SK-MEL-5 (cell line): ENCODE data around the gene VAMP7. TPM values are rescaled to one million over a fixed set of nuclear protein-coding genes. Genes with fewer than 3 reads are reported as not detected.
A peak's percentile ranks its signal among the peaks of the same experiment; 100 is the strongest.
"Not testable (repeated sequence)": the region's sequence is repeated elsewhere in the genome, so short reads cannot be mapped to it uniquely, and the experiment has no call there.

Experiments used
- DNase-seq: peaks from one replicate; pipeline ENCODE4 v3.0.0-alpha.2; 2016; ENCODE audit warnings: low read depth, low spot score
- in situ Hi-C: cut with HindIII; loops from 2 replicates; pipeline ENCODE4 v1.10.0; 2016; ENCODE audit warnings: low sequenced_read_pairs, high pct_unique_total_duplicates, low pct_unique_long_range_greater_than_20kb
- polyA plus RNA-seq, 2 experiments: library from polyadenylated mRNA; depleted of rRNA; stranded (reverse); fragments of >200 nt; gene quantifications; 2 replicates each; pipeline ENCODE4 v1.2.3, GENCODE V29; 2015
- total RNA-seq: library from RNA; depleted of rRNA; stranded (reverse); fragments of >200 nt; shearing (Covaris generic); gene quantifications from 2 replicates; pipeline ENCODE4 v1.2.3, GENCODE V29; 2014; rRNA removed

The VAMP7 gene
- 40.3 and 41.8 TPM in 2 replicates for total RNA-seq
- 36.8 and 44.5 TPM in 2 replicates for polyA plus RNA-seq (2015; cell fraction: cytosol; rRNA removed)
- polyA plus RNA-seq (2015; cell fraction: nucleus; rRNA removed) = 18.7 and 22.6 TPM in 2 replicates

- peak; percentile 89 for DNase-seq
- in situ Hi-C loops = no loop called here
Observed at GRCh38 chrX:155881158-155881993, at the start of gene VAMP7. Gene VAMP7, plus strand, starts transcription at chrX:155881345. Its CDS starts 8,122 bp downstream, at chrX:155889467.

GRCh38 chrX:155841232-155841631 lies 39.9 kb upstream of the VAMP7 start:
- DNase-seq = no peak
- in situ Hi-C loops = no loop called here

DNA sequence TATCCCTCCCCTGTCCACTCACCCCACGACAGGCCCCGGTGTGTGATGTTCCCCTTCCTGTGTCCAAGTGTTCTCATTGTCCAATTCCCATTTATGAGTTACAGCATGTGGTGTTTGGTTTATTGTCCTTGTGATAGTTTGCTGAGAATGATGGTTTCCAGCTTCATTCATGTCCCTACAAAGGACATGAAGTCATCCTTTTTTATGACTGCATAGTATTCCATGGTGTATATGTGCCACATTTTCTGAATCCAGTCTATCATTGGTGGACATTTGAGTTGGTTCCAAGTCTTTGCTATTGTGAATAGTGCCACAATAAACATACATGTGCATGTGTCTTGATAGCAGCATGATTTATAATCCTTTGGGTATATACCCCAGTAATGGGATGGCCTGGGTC lies 29.4 kb upstream of the VAMP7 start:
- in situ Hi-C loops, DNase-seq: not testable (repeated sequence)

- peak; percentile 20 for DNase-seq
- in situ Hi-C loops = no loop called here
Observed at GRCh38 chrX:155857561-155857960, 23.6 kb upstream of the VAMP7 start.

GRCh38 chrX:155864655-155865054 lies 16.5 kb upstream of the VAMP7 start:
- in situ Hi-C loops = no loop called here
- DNase-seq = peak; percentile 37

GRCh38 chrX:155865193-155865592 lies 16.0 kb upstream of the VAMP7 start:
- in situ Hi-C loops = no loop called here
- DNase-seq = no peak

DNA sequence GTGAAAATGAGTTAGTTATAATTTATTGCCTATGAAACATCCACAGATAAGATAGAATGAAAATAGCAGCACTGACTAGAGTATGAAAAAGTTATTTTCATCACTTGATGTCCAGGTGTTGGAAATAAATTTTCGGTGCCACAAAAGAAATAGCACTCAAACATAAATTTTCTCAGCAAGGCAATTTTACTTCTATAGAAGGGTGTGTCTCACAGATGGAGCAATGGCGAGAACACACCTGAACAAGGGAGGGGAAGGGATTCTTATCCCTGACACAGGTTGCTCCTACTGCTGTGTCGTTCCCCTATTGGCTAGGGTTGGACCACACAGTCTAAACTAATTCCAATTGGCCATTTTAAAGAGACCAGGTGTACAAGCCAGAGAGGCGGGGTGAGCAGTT lies 13.3 kb upstream of the VAMP7 start:
- no peak for DNase-seq
- in situ Hi-C loops = no loop called here

GRCh38 chrX:155870958-155871357 lies 10.2 kb upstream of the VAMP7 start:
- in situ Hi-C loops = no loop called here
- no peak for DNase-seq

DNA sequence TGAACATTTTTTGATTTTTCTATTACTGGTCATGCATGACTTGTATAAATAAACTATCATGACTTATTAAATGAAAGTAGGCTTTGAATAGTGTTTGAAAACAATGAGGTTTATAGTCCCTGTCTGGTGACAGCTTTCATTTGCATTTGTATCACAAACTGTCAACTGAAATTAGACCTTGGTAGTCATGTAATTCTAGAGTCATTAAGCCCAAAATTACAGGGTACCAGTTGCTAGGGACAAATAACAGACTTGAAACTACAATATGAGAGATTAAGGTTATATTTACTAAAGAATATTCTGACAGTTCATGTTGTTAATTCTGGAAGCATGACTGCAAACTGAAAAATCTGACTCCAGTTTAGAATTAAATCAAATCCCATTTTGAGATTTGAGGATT lies 9.2 kb upstream of the VAMP7 start:
- no peak for DNase-seq
- in situ Hi-C loops = no loop called here

DNA sequence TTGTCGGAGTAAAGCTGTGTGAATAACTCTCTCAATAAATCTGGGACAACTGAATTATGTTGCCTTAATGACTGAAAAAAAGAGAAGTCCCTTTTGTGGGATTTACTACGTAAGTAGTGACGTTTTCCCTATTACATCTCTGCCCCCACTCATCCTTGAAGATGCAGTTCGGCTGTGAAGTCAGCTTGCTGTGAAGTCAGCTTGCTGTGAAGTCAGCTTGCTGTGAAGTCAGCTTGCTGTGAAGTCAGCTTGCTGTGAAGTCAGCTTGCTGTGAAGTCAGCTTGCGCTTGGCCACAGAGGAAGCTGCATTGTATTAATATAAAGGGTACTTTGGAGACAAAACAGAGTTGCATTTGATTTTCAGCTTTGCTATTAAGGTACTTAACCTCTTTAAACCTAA lies 8.0 kb upstream of the VAMP7 start:
- no peak for DNase-seq
- in situ Hi-C loops = no loop called here

DNA sequence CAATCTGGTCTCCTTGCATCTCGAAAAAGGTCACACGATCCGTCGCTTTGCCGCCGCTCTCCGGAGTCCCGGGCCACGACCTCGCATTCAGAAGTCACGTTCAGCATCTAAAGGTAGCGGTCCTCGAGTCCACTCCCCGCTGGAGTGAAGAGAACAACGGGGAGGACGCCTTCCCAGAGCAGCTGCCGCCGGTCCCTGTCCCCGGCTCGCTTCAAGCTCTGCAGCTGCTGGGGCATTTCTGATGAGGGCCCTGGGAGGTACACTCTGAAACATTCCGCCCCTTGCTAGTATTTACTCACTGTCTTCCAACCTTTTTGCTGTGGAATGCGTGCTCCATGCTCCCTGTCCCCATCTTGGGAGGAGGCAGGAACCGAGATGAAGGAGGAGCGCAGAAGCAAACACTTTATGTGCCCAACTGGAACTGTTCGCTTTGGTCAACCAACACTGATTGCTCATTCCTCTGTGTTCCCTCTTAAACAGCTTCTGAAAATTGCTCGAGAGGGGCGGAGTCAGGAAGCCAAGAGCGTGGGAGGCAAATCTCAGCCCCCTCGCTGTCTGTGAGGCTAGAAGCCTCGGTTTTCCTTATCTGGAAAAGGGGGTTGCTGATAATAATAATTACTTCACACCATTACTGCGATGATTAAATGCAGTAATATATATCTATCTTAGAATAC lies 6.4 kb upstream of the VAMP7 start:
- in situ Hi-C loops = no loop called here
- no peak for DNase-seq

- in situ Hi-C loops = no loop called here
- no peak for DNase-seq
Observed at GRCh38 chrX:155876704-155877103, 4.4 kb upstream of the VAMP7 start.

DNA sequence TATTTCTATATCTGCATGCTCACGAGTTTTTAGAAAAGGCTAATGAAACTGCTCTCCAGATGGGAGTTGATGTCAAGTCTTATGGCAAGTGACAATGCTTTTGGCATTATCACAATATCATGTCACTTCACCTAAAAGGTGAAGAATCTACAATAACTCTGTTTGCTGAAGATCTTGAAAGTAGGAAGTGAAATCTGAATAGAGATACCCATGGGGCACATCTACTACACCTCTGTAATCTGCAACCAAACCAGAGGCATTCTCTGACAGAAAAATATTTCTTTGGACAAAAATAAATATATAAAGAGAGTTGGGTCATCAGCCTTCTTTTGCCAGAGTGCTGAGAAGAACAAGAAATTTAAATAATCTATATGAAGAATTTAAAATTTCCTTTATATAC lies 3.9 kb upstream of the VAMP7 start:
- in situ Hi-C loops = no loop called here
- no peak for DNase-seq

DNA sequence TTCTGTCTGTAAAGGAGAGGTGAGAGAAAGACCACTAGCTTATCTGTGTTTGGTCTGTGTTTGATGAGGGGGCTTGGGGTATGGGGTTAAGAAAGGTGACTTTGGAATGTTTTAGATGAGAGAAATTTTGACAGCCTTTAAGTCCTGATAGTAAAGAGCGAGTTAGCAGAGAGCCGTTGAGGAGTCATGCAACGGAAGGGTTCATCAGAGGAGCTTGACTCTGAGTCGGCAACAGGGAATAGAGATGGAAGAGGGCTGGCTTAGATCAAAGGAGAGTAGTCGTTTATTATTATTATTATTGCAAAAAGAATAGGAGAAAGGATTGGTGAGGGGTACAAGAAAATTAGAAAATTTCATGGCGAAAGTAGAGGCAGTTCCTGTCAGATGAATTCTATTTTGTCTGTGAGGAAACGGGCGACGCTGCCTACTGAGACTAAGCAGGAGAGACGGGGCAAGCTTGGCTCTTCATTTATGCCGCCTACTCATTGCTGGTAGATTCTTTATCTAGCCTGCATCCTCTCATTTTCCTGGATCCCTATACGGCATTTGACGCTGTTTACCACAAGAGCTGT lies 473 bp upstream of the VAMP7 start:
- DNase-seq = no peak
- in situ Hi-C loops = no loop called here

GRCh38 chrX:155886409-155886808 lies 5.3 kb downstream of the VAMP7 start:
- DNase-seq = no peak
- in situ Hi-C loops = no loop called here

DNA sequence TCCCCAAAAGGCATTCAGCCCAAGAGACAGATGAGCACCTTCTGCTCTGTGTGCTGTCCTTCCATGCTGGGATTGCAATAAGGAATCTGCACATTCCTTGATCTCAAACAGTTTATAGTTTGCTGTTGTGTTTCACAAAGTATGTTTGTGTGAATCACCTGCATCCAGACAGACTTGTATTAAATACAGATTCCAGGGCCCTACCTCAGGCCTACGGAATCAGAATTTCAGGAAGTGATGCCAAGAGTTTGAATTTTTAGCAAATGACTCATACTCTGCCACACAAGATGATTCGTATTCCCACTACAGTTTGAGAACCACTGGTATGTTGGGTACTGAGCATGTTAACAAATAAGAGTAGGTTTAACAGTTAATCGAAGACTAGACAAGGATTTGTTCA lies 7.0 kb downstream of the VAMP7 start:
- in situ Hi-C loops = no loop called here
- DNase-seq = peak; percentile 9

DNA sequence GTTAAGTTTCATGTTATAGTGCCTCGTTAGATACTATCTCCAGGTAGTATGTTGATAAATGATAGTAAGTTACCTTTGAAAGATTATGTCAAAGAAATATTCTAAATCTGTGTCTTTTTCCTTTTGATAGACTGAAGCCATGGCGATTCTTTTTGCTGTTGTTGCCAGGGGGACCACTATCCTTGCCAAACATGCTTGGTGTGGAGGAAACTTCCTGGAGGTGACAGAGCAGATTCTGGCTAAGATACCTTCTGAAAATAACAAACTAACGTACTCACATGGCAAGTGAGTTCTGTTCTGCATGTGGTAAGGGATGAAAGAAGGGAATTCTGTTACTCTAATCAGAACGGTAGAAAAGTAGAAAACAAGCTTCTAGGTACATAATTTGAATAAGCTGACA lies 8.2 kb downstream of the VAMP7 start:
- in situ Hi-C loops = no loop called here
- no peak for DNase-seq

- no peak for DNase-seq
- in situ Hi-C loops = no loop called here
Observed at GRCh38 chrX:155891446-155892210, 10.5 kb downstream of the VAMP7 start.
